ENCODE results near the gene HCFC1. TPM values are rescaled to one million over a fixed set of nuclear protein-coding genes. Genes with fewer than 3 reads are reported as not detected.

The HCFC1 gene
- total and polyA plus RNA-seq, 2 of the 8 experiments (the other 6 are each of a cell fraction or from before 2014, with no cell fraction given) = 24.9 to 117 TPM

DNA sequence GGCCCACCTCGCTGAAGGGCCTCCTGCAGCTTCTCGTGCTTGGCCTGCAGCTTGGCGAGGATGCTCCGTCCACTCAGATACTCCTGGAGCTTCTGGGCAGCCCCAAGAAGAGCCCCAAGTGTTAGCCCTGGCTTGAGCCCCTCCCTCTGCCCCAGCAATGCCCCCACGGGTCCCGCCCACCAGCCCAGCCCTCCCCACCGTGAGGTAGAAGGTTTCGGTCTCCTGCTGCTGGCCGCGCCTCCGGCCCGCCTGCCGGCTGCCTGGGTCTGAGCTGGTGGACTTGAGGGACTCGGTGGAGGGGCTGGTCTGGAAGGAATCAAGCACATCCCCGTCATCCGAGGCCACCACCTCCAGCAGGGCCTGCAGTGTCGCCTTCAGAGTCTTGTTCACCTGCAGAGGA lies 58.4 kb downstream of the HCFC1 start (continued):
- TF ChIP-seq SRF (IDR thresholded peaks at IDR 0.05; ENCODE audit: low read depth, low read length) (no peak), POU5F1 (IDR thresholded peaks at IDR 0.05; ENCODE audit: low read depth, low read length) (no peak)
